Naive thymus-derived CD4-positive, alpha-beta T cell (primary cell): ENCODE measurements around the gene PALLD. TPM values are rescaled to one million over a fixed set of nuclear protein-coding genes. Genes with fewer than 3 reads are reported as not detected.

Experiments used
- ATAC-seq: fragments of 150-1000 bp; cut with Tn5 transposase; 2 replicates; pipeline ENCODE4 v1.10.0; 2021; ENCODE audit warnings: mild to moderate bottlenecking, moderate library complexity
- CTCF ChIA-PET: fragments of 350-600 bp; sonication (Branson Sonifier 250); formaldehyde crosslinking; loops from one replicate; lab custom pipeline; 2021; ENCODE audit warnings: antibody characterized with exemption; lab: Charles Lee
- POLR2A ChIA-PET: fragments of 350-600 bp; sonication (Branson Sonifier 250); formaldehyde crosslinking; loops from one replicate; lab custom pipeline; 2021; ENCODE audit warnings: antibody characterized with exemption, inconsistent platforms; lab: Charles Lee
- DNase-seq, 9 donors: peaks; one replicate each; pipeline versions ENCODE4 v3.0.0 to v3.0.0-alpha.2; 2020 to 2022; ENCODE audit warnings: mixed read lengths in 1 of 9
- H3K27ac ChIP-seq: one replicate; pipeline ENCODE4 v1.7.0; 2013; ENCODE audit warnings: mild to moderate bottlenecking, low read depth, low read length, moderate library complexity
- H3K27me3 ChIP-seq, 2 donors: one replicate each; pipeline ENCODE4 v1.7.0; 2013; ENCODE audit warnings: low read length in 2 of 2, mild to moderate bottlenecking in 2 of 2, moderate library complexity in 2 of 2; ENCODE audit not compliant: control insufficient read depth in 2 of 2, insufficient read depth in 2 of 2
- H3K36me3 ChIP-seq, 3 experiments: 1 replicate in 2 of 3; 2 replicates in 1 of 3; pipeline ENCODE4 v1.7.0; 2013; ENCODE audit warnings: low read length in 3 of 3, mild to moderate bottlenecking in 3 of 3, moderate library complexity in 1 of 3; ENCODE audit not compliant: insufficient read depth in 3 of 3, control insufficient read depth in 2 of 3
- H3K4me1 ChIP-seq, 2 donors: one replicate each; pipeline ENCODE4 v1.7.0; 2013; ENCODE audit warnings: low read length in 2 of 2, mild to moderate bottlenecking in 2 of 2, moderate library complexity in 1 of 2; ENCODE audit not compliant: control insufficient read depth in 2 of 2, insufficient read depth in 2 of 2
- H3K4me3 ChIP-seq: 2 replicates; pipeline ENCODE4 v1.7.0; 2013; ENCODE audit warnings: mild to moderate bottlenecking, low read length
- H3K9me3 ChIP-seq, 3 experiments: 1 replicate in 2 of 3; 2 replicates in 1 of 3; pipeline ENCODE4 v1.7.0; 2013; ENCODE audit warnings: low read length in 3 of 3; ENCODE audit not compliant: control insufficient read depth in 2 of 3
- H3K27ac Mint-ChIP-seq, 9 donors: one replicate each; pipeline ENCODE4 v1.8.0; 2020 to 2022; ENCODE audit warnings: mixed read lengths in 9 of 9, mild to moderate bottlenecking in 8 of 9, moderate library complexity in 5 of 9, inconsistent platforms in 2 of 9
- H3K27me3 Mint-ChIP-seq, 5 donors: one replicate each; pipeline ENCODE4 v1.8.0; 2021 to 2022; ENCODE audit warnings: mixed read lengths in 5 of 5, mild to moderate bottlenecking in 1 of 5
- H3K36me3 Mint-ChIP-seq, 5 donors: one replicate each; pipeline ENCODE4 v1.8.0; 2020 to 2022; ENCODE audit warnings: mixed read lengths in 5 of 5, mild to moderate bottlenecking in 3 of 5, inconsistent platforms in 1 of 5
- H3K4me1 Mint-ChIP-seq, 7 donors: one replicate each; pipeline ENCODE4 v1.8.0; 2020 to 2022; ENCODE audit warnings: mixed read lengths in 7 of 7, mild to moderate bottlenecking in 3 of 7, inconsistent platforms in 1 of 7
- H3K4me3 Mint-ChIP-seq, 10 donors: one replicate each; pipeline ENCODE4 v1.8.0; 2020 to 2022; ENCODE audit warnings: mild to moderate bottlenecking in 10 of 10, mixed read lengths in 10 of 10, moderate library complexity in 6 of 10, inconsistent platforms in 2 of 10
- H3K9me3 Mint-ChIP-seq, 11 donors: one replicate each; pipeline ENCODE4 v1.8.0; 2020 to 2022; ENCODE audit warnings: mixed read lengths in 11 of 11, mild to moderate bottlenecking in 4 of 11, inconsistent platforms in 1 of 11, moderate library complexity in 1 of 11
- intact Hi-C, 2 donors: fragments of 100-400 bp; cut with micrococcal nuclease; formaldehyde crosslinking; loops; one replicate each; pipeline ENCODE4 v1.15.1; 2023
- polyA plus RNA-seq, 2 donors: library from polyadenylated mRNA; unstranded; fragments of 300-500 nt; fragmentation: Illumina TruSeq; gene quantifications; one replicate each; pipeline ENCODE4 v1.2.3, GENCODE V29; 2021
- total RNA-seq, 6 experiments: library from RNA in 5 of 6; stranded (reverse) in 5 of 6; gene quantifications; 1 replicate in 5 of 6; 2 replicates in 1 of 6; pipeline ENCODE4 v1.2.3 and lab custom pipeline; 2021 to 2026

PALLD gene
- total and polyA plus RNA-seq, 7 experiments from 2014 or later: 0.51 to 11.9 (median 0.76) TPM

- ChIA-PET CTCF (no interaction called here), POLR2A (no interaction called here)
- no peaks in the 10 kb centered on the region for H3K27me3 ChIP-seq
- Mint-ChIP-seq H3K27ac (no peak overlapping the region), H3K36me3 (no peaks in the 10 kb centered on the region), H3K9me3 (no peaks in the 10 kb centered on the region), H3K27me3 (peaks cover 21 to 37% (median 34%) of the 10 kb centered on the region in 5 donors), H3K4me1 (peaks cover 0 to 8% (median 2%) of the 10 kb centered on the region in 7 donors), H3K4me3 (no peak overlapping the region)
- H3K4me3 ChIP-seq: no peak overlapping the region
- intact Hi-C loops: no loop called here
- H3K36me3 ChIP-seq: no peaks in the 10 kb centered on the region
- no peaks in the 10 kb centered on the region for H3K4me1 ChIP-seq
- DNase-seq (no peak), ATAC-seq (no peak)
- H3K27ac ChIP-seq: no peak overlapping the region
- no peaks in the 10 kb centered on the region for H3K9me3 ChIP-seq
These were observed 160.2 kb downstream of the PALLD start for GRCh38 chr4:168656946-168657473.

GRCh38 chr4:168658751-168659150 is 161.9 kb downstream of the PALLD start:
- Histone ChIP-seq H3K9me3 (no peaks in the 10 kb centered on the region), H3K27me3 (no peaks in the 10 kb centered on the region), H3K4me3 (no peak overlapping the region), H3K27ac (no peak overlapping the region), H3K36me3 (no peaks in the 10 kb centered on the region), H3K4me1 (no peaks in the 10 kb centered on the region)
- H3K36me3 Mint-ChIP-seq: no peaks in the 10 kb centered on the region
- peaks cover 0 to 8% (median 2%) of the 10 kb centered on the region in 7 donors for H3K4me1 Mint-ChIP-seq
- H3K27me3 Mint-ChIP-seq: peaks cover 23 to 47% (median 26%) of the 10 kb centered on the region in 5 donors
- ChIA-PET POLR2A (no interaction called here), CTCF (no interaction called here)
- DNase-seq (no peak), ATAC-seq (no peak)
- H3K9me3 Mint-ChIP-seq: no peaks in the 10 kb centered on the region
- H3K27ac Mint-ChIP-seq: no peak overlapping the region
- intact Hi-C loops: no loop called here
- no peak overlapping the region for H3K4me3 Mint-ChIP-seq

GRCh38 chr4:168659741-168660465 is 163.1 kb downstream of the PALLD start:
- CTCF ChIA-PET: interaction anchor here (0.5 kb wide), 1 partner anchor 9 kb away, joined by 3 read pairs; no protein-coding TSS in a partner anchor
- intact Hi-C loops: no loop called here
- POLR2A ChIA-PET: no interaction called here

GRCh38 chr4:168662297-168662984 is 165.6 kb downstream of the PALLD start:
- Histone ChIP-seq H3K36me3 (no peaks in the 10 kb centered on the region), H3K27ac (no peak overlapping the region), H3K9me3 (no peaks in the 10 kb centered on the region), H3K4me1 (no peaks in the 10 kb centered on the region), H3K4me3 (no peak overlapping the region), H3K27me3 (no peaks in the 10 kb centered on the region)
- H3K27ac Mint-ChIP-seq: no peak overlapping the region
- peaks cover 7 to 39% (median 21%) of the 10 kb centered on the region in 5 donors for H3K27me3 Mint-ChIP-seq
- DNase-seq (no peak), ATAC-seq (no peak)
- CTCF ChIA-PET: no interaction called here
- no peaks in the 10 kb centered on the region for H3K9me3 Mint-ChIP-seq
- no peaks in the 10 kb centered on the region for H3K36me3 Mint-ChIP-seq
- intact Hi-C loops: no loop called here
- H3K4me1 Mint-ChIP-seq: no peaks in the 10 kb centered on the region
- POLR2A ChIA-PET: no interaction called here
- H3K4me3 Mint-ChIP-seq: no peak overlapping the region

More at GRCh38 chr4:168659741-168660465, 163.1 kb downstream of the PALLD start:
- Mint-ChIP-seq H3K27ac (no peak overlapping the region), H3K9me3 (no peaks in the 10 kb centered on the region), H3K4me3 (no peak overlapping the region), H3K27me3 (peaks cover 21 to 48% (median 28%) of the 10 kb centered on the region in 5 donors), H3K4me1 (peaks cover 0 to 5% (median 2%) of the 10 kb centered on the region in 7 donors), H3K36me3 (no peaks in the 10 kb centered on the region)
- no peaks in the 10 kb centered on the region for H3K4me1 ChIP-seq
- H3K36me3 ChIP-seq: no peaks in the 10 kb centered on the region
- H3K4me3 ChIP-seq: no peak overlapping the region
- no peaks in the 10 kb centered on the region for H3K27me3 ChIP-seq
- no peak for ATAC-seq
- DNase-seq: no peak
- H3K27ac ChIP-seq: no peak overlapping the region
- no peaks in the 10 kb centered on the region for H3K9me3 ChIP-seq

GRCh38 chr4:168664242-168664891 is 167.5 kb downstream of the PALLD start:
- CTCF ChIA-PET: no interaction called here

GRCh38 chr4:168666531-168666930 is 169.7 kb downstream of the PALLD start:
- H3K4me1 ChIP-seq: no peaks in the 10 kb centered on the region
- ChIA-PET POLR2A (no interaction called here), CTCF (no interaction called here)
- intact Hi-C loops: no loop called here
- no peak overlapping the region for H3K4me3 Mint-ChIP-seq
- H3K27me3 Mint-ChIP-seq: peaks cover 0 to 22% (median 11%) of the 10 kb centered on the region in 5 donors
- H3K9me3 Mint-ChIP-seq: no peaks in the 10 kb centered on the region
- no peaks in the 10 kb centered on the region for H3K9me3 ChIP-seq
- no peak for DNase-seq
- peaks cover 0 to 1% (median 0%) of the 10 kb centered on the region in 7 donors for H3K4me1 Mint-ChIP-seq
- H3K27me3 ChIP-seq: no peaks in the 10 kb centered on the region
- no peak overlapping the region for H3K4me3 ChIP-seq
- no peak overlapping the region for H3K27ac Mint-ChIP-seq
- H3K36me3 Mint-ChIP-seq: no peaks in the 10 kb centered on the region
- no peak overlapping the region for H3K27ac ChIP-seq
- H3K36me3 ChIP-seq: no peaks in the 10 kb centered on the region
- no peak for ATAC-seq

More at GRCh38 chr4:168664242-168664891, 167.5 kb downstream of the PALLD start:
- H3K27ac ChIP-seq: no peak overlapping the region
- Mint-ChIP-seq H3K27ac (no peak overlapping the region), H3K4me1 (peaks cover 0 to 1% (median 0%) of the 10 kb centered on the region in 7 donors), H3K27me3 (peaks cover 0 to 30% (median 16%) of the 10 kb centered on the region in 5 donors), H3K36me3 (no peaks in the 10 kb centered on the region), H3K4me3 (no peak overlapping the region), H3K9me3 (no peaks in the 10 kb centered on the region)
- H3K36me3 ChIP-seq: no peaks in the 10 kb centered on the region
- H3K9me3 ChIP-seq: no peaks in the 10 kb centered on the region
- POLR2A ChIA-PET: no interaction called here
- ATAC-seq (no peak), DNase-seq (no peak)
- no peaks in the 10 kb centered on the region for H3K4me1 ChIP-seq
- H3K27me3 ChIP-seq: no peaks in the 10 kb centered on the region
- H3K4me3 ChIP-seq: no peak overlapping the region
- intact Hi-C loops: no loop called here
